GM04504 (cell line): ENCODE results near the gene BICD2.

ENCODE experiments used
- DNase-seq: peaks from one replicate; pipeline ENCODE4 v3.0.0-alpha.2; 2012; ENCODE audit warnings: low read depth

BICD2 gene

DNA sequence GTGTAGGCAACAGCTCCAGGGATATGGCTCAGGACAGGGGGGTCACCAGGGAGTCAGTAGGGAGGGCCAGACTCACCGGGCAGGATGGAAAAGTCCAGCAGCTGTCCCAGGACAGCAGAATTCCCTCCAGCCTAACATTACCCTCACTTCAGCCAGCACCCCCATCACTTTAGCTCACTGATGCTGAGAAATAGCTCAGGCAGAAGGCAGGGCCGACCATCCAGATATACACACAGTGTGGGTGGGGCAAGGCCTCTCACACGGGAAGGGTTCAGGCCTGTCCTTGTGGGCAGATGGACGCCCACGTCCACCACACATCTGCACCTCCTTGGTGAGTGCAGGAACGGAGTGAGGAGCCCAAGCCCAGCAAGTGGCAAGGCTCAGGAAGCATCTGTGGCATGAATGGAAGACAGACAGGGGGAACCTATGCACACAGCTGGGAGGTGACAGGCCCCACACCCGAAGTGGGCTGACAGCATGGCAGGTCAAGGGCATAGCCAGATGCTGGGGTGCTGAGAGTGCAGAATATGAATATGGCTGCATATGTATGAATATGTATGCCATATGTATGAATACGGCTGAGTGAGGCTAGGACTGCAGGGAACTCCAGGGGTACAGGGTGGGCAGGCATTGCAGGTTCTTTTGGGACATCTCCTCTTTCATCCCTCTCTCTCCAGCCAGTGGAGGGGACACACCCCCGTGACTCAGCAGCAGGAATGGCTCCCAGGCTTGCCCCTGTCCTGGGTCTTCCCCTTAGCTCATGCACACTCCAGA, 17.0 kb downstream of the BICD2 start:
- DNase-seq, result no peak

- DNase-seq, result no peak
Observed at GRCh38 chr9:92746567-92747458, 17.8 kb downstream of the BICD2 start.

GRCh38 chr9:92745881-92746280, 18.8 kb downstream of the BICD2 start:
- DNase-seq, result no peak

- no peak for DNase-seq
Observed at GRCh38 chr9:92745331-92745730, 19.3 kb downstream of the BICD2 start.

DNA sequence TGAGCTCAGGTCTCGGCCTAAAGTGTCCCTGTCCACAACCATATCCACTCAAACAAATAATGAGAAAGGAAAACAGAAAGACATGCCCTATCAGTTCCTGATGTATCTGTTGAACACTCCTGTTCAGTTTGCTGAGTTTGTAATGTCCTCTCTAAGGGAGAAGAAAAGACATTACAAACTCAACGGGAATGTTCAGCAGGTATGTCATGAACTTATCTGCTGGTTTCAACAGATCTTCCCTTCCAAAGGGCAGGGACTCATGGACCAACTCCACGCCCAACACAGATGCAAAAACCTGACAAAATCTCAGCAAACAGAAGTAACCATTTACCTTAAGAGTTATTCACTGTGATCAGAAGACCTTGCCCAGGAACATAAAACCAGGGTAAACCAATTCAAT, 23.7 kb downstream of the BICD2 start:
- no peak for DNase-seq

DNA sequence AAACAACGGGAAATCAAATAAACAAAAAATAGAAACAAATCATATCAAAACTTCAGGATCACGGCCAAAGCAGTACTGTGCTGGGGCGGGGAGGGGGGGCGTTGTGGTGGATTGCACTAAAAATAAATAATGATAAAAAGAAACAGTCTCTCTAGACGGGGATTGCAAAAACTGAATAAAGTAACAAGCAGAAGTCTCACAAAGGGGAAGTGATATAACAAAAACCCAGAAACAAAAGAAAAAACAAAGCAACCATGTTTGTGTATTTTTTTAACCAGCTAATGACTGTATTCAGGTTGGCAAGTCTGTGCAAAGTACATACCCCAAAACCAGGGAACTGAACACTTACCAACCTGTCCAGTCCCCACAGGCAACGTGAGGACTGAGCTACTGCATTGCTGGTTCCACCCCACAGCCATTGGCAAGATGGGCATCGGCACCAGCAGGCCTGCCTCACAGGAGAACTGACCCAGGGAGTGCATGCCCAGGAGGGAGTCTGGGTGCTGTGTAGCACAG, 24.1 kb downstream of the BICD2 start:
- no peak for DNase-seq

DNA sequence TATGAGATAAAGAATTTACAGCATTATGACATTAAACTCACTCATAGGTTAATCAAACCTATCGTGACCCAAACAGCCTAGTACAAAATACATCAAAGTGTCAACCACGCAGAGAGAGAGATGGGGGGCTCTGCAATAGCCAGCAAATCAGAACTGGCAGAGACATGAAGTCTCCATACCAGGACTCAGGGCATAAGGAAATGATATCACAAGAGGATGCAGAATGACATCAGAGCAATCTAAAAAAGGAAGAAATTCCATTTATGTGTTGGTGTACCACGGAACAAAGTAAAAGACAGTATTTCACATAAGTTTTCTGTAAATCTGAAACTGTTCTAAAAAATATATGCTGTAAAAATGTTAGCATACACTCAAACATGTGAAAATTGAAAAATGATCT, 24.6 kb downstream of the BICD2 start:
- DNase-seq, result no peak

DNA sequence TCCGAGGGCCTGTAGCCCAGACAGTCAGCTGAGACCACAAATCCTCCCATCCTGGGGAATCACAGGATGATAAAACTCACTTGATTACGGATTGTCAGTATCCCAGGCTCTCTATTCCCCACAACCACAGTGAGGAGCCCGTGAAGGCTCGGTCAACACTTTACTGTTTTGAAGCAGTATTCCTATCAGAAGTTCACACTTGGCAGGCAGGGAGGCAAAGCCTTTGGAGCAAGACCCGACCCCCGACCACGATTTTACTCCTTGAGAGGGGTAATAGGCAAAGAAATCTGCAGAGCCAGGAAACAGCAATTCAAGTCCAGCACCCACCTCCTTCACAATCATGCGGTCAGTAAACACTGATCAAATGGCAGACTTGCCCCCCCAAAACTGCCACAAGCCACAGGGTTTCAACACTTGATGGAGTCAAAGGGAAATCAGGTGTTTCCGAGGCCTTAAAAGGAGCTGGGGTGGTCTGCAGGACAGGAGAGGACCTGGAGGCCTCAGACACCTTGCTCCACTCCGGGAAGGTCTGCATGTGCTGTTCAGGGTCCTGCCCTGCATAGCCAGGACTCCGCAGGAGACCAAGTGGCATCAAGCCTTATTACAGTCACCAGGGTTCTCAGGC, 25.2 kb downstream of the BICD2 start:
- no peak for DNase-seq

DNA sequence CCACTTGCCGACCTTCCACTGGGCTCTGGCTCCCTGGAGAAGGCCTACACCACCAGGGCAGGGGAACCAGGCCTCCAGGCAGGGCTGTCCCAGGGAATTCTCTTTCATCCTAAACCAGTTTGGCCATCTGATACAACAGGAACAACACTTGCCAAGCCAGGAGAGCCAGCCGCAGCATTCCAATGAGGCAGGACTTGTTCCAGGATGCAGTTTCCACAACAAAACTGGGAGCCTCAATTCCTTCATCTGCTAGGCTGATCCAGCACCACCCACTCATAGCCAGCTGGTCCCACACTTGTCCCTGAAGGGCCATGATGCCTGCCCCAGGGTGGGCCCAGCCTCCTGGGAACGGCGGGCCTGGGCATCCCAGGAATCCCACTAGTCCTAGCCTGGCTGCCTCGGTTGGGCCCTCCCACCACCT, 26.0 kb downstream of the BICD2 start:
- no peak for DNase-seq

- DNase-seq, result no peak
Observed at GRCh38 chr9:92737611-92738299, 26.9 kb downstream of the BICD2 start.

DNA sequence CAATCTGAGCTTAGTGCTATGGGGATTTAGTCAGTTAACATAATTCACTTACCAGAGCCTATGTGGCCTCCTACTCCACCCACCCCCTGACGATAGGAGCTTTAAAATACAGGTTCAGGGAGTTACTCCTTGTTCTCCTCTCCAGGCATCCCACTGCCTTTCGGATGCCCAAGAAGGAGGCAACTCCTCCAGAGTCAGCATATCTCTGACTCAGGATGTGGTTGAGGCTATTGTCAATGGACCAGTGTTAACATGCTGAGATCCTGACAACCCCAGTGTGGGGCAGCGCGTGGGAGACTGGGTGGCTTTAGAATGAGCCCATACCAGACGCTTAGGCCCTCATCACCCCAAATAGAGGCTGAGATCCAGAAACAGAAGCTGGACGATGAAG, 27.4 kb downstream of the BICD2 start:
- DNase-seq, result no peak

DNA sequence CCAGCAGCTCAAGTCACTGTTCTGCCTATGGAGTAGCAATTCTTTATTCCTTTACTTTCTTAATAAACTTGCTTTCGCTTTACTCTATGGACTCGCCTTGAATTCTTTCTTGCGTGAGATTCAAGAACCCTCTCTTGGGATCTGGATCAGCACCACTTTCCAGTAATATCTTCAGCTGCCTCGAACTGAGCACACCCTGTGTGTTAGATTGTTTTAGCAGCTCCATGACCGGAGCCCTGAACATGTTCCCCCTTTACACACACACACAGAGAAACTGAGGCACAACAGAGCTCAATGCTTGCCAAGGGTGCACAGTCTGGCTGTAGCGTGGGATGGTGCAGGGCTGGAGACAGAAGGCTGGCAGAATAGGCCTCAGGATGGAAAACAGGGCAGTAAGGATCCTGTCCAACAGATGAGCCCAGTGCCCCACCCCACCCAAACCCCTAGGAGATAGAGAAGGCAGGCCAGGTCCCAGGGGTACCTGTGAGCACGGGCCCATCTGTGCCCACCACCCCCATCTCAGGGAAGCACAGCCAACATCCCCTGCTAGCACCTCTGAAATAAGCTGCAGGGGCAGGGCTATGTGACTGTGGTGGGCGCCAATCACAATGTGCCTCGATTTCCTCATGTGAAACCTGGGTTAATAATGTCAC, 27.9 kb downstream of the BICD2 start:
- no peak for DNase-seq

DNA sequence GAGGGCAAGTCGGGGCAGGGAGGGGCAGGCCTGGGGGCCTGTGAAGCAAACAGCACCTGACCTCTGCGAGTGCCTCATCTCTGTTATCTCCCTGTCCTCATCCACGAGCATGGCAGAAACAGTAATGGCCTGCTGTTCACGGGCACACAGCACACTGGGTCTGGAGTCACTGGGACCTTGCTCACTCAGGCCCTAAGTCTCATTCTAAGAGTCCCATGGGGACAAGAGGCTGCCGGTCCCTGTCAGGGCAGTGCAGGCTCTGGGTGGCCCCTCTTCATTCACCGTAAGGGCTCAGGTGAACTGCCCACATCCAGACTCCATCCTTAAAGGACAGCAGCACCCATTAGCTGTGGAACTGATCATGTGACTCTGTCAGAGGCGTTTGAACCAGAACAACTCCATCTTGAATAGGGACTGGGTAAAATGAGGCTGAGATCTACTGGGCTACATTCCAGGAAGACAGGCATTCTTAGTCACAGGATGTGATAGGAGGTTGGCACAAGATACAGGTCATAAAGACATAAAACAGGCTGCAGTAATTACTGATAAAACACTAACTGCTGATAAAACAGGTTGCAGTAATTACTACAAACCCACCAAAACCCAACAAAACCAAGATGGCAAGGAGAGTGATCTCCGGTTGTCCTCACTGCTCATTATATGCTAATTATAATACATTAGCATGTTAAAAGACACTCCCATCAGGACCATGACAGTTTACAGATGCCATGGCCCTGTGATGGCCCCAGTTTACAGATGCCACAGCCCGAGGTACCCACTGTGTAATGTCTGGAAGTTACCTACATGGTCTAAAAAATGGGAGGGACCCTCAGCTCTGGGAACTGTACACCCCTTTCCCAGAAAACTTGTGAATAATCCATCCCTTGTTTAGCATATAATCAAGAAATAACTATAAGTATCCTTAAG, 28.7 kb downstream of the BICD2 start:
- DNase-seq, result no peak

DNA sequence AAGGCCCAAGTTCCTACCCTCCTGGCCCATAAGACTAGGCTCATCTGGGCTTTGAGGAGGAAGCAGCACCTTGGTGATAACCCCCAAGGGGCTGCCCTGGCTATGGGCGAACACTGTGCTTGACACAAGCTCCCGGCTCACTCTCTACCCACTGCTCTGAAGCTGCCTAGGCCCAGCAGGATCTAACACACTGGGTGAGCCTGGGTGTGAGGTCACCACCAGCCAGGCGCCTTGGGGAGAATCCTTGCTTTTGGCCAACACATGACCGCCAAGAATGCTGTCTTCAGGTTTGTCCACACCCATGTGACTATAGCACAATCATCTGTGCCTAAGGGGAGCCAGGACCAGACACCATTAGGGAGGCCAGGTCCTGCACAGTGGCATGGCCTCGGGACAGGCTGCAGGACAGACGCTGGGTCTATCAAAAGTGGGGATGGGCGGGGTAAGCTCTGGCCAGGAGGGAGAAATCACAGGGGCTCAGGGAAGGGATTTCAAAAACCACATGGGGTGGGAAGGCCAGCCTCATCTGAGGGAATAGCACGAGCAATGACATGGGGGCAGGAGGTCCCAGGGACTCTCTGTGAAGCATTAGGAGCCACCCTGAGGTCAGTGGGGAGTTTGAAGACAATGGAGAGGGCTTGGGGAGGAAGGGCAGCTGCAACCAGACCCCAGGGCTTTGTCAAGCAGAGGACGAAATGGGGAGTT, 29.6 kb downstream of the BICD2 start:
- DNase-seq, result no peak

- no peak for DNase-seq
Observed at GRCh38 chr9:92730897-92731296, 33.7 kb downstream of the BICD2 start.

DNA sequence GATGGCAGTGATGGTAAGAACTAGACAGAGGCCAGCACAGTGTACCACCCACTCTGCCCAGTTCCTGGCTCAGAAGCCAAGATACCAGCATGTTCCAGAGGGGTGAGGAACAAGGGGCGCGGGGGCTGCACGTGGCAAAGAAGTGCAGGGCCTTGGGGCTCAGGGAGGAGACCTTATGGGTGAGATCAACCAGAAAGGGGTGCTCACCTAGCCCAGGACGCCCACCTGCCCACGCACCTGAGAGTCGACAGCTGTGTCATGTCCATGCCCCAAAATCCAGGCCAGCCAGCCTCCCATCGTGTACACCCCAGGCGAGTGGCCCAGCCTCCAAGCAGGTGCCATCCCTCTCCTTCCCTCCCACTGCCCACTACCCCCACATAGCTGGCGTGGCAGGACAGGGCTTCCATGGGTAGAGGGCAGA, 34.9 kb downstream of the BICD2 start:
- no peak for DNase-seq

DNA sequence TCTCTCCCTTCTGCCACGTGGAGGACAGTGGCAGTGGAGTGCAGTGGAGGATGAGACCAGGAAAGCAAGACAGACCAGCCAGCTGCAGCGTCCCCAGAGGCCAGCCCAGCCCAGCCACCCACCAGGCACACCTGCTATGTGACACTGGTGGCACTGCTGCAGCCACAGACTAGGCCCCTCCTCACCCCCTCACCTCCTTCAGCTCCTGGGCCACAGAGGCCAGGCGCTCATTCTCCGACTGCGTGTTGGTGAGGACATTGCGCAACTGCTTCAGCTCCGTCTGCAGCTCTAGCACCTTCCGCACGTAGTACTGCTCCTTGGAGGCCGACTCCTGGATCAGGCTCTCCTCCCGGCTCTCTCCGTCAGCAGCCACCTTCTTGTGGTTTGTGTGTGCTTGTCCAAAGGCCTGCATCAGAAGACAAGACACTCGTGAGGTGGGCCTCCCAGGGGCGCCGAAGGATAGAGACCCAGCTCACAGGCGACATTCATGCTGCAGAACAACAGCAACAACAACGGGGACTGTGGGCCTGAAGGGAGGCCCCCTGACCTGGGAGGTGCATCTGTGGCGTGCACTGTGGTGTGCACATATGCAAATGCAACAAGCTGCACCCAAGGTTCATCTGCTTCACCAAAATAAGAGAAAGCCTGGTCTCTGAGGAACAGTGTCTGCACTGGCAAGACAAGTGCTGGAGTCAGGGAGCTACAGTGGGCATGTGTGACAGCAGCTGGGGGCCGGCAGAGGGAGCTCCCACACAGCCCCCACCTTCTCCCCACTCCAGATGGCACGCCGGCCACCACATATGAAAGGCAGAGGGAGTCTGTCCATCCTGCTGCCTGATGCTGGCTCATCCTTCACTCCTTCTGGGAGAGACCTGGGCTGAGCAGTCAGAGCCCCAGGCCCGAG, 35.5 kb downstream of the BICD2 start:
- DNase-seq, result no peak
